Measurements from ENCODE around the gene PITHD1. TPM values are rescaled to one million over a fixed set of nuclear protein-coding genes. Genes with fewer than 3 reads are reported as not detected.

The PITHD1 gene
- total and polyA plus RNA-seq, 12 donors = 25.3 to 71.7 (median 43.3) TPM

GRCh38 chr1:23768733-23769132 lies 9.5 kb upstream of the PITHD1 start:
- ATAC-seq (peak in 6 of 8 donors; percentile 55 to 84 (median 62)), DNase-seq (peak in 1 of 2 donors; percentile 43)
- Histone ChIP-seq H3K36me3 (peaks cover 0 to 66% (median 9%) of the 10 kb centered on the region in 9 donors), H3K27me3 (no peaks in the 10 kb centered on the region), H3K4me1 (peaks cover 0 to 41% (median 5%) of the 10 kb centered on the region in 9 donors), H3K27ac (peak overlapping the region in 4 of 10 donors; percentile 0 to 24 (median 15)), H3K4me3 (no peak overlapping the region), H3K9me3 (no peaks in the 10 kb centered on the region)
- WGBS, 2 donors = 44 to 53% methylated on average over 5 of the region's 5 CpGs
- intact Hi-C loops (cut with DNase I) = no loop called here
- no peak for TF ChIP-seq CTCF (IDR thresholded peaks at IDR 0.05)

- DNase-seq (peak; percentile 86), ATAC-seq (peak; percentile 65 to 90 (median 82))
- intact Hi-C loops (cut with DNase I) = loop anchor here in 7 of 10 donors (1.0 to 10.0 kb wide), 5 partner anchors 93 to 253 kb away; partner anchors contain the start of gene FUCA1 (in 5 of the 7)
- peak; percentile 85 to 96 (median 92) for TF ChIP-seq CTCF (IDR thresholded peaks at IDR 0.05)
- WGBS, 2 donors = 12 to 14% methylated on average over 14 of the region's 14 CpGs
- no peaks in the 10 kb centered on the region for H3K27me3 ChIP-seq
- no peaks in the 10 kb centered on the region for H3K9me3 ChIP-seq
- no peak overlapping the region for H3K27ac ChIP-seq
- H3K4me3 ChIP-seq = no peak overlapping the region
- peaks cover 0 to 36% (median 9%) of the 10 kb centered on the region in 9 donors for H3K36me3 ChIP-seq
- H3K4me1 ChIP-seq = peaks cover 0 to 54% (median 13%) of the 10 kb centered on the region in 9 donors
These were observed 6.0 kb upstream of the PITHD1 start for GRCh38 chr1:23772049-23772853.

GRCh38 chr1:23772854-23773242 lies 5.4 kb upstream of the PITHD1 start:
- Histone ChIP-seq H3K4me3 (no peak overlapping the region), H3K27ac (no peak overlapping the region), H3K36me3 (peaks cover 0 to 31% (median 9%) of the 10 kb centered on the region in 9 donors), H3K4me1 (peaks cover 0 to 59% (median 19%) of the 10 kb centered on the region in 9 donors), H3K9me3 (no peaks in the 10 kb centered on the region), H3K27me3 (no peaks in the 10 kb centered on the region)
- intact Hi-C loops (cut with DNase I) = loop anchor here in 7 of 10 donors (1.0 to 10.0 kb wide), 5 partner anchors 92 to 252 kb away; partner anchors contain the start of gene FUCA1 (in 5 of the 7)
- no peak for DNase-seq
- 82 to 85% methylated on average over 10 of the region's 10 CpGs for WGBS, 2 donors
- no peak for ATAC-seq
- no peak for TF ChIP-seq CTCF (IDR thresholded peaks at IDR 0.05)

GRCh38 chr1:23774174-23774880 lies 3.9 kb upstream of the PITHD1 start:
- H3K4me1 ChIP-seq = peaks cover 5 to 52% (median 21%) of the 10 kb centered on the region in 9 donors
- H3K27me3 ChIP-seq = no peaks in the 10 kb centered on the region
- intact Hi-C loops (cut with DNase I) = loop anchor here in 6 of 10 donors (5.0 to 10.0 kb wide), 4 partner anchors 90 to 250 kb away; partner anchors contain the start of gene FUCA1 (in 5 of the 6)
- ATAC-seq (no peak), DNase-seq (no peak)
- 74 to 81% methylated on average over 6 of the region's 6 CpGs for WGBS, 2 donors
- peaks cover 0 to 22% (median 9%) of the 10 kb centered on the region in 9 donors for H3K36me3 ChIP-seq
- no peak for TF ChIP-seq CTCF (IDR thresholded peaks at IDR 0.05)
- H3K4me3 ChIP-seq = no peak overlapping the region
- H3K27ac ChIP-seq = no peak overlapping the region
- H3K9me3 ChIP-seq = no peaks in the 10 kb centered on the region
